Liver (tissue), 9 donors: Measurements from ENCODE around the gene U2AF2. TPM values are rescaled to one million over a fixed set of nuclear protein-coding genes. Genes with fewer than 3 reads are reported as not detected.

Experiments used
- DNase-seq: peaks from one replicate; pipeline ENCODE4 v3.0.0-alpha.2; 2017; ENCODE audit warnings: low spot score
- H3K27ac ChIP-seq, 2 donors: one replicate each; pipeline ENCODE4 v1.7.0; 2013; ENCODE audit warnings: inconsistent platforms in 2 of 2, low read length in 2 of 2, control low read depth in 1 of 2, low read depth in 1 of 2, mild to moderate bottlenecking in 1 of 2
- H3K27me3 ChIP-seq, 4 donors: one replicate each; pipeline versions ENCODE4 v1.6.1 to v1.7.0; 2013; ENCODE audit warnings: low read length in 3 of 4, inconsistent platforms in 1 of 4, mild to moderate bottlenecking in 1 of 4, moderate library complexity in 1 of 4; ENCODE audit not compliant: control insufficient read depth in 4 of 4, insufficient read depth in 4 of 4
- H3K36me3 ChIP-seq, 4 donors: one replicate each; pipeline versions ENCODE4 v1.6.1 to v1.7.0; 2013; ENCODE audit warnings: low read length in 3 of 4, mild to moderate bottlenecking in 3 of 4, low read depth in 1 of 4, moderate library complexity in 1 of 4; ENCODE audit not compliant: control insufficient read depth in 4 of 4, insufficient read depth in 3 of 4
- H3K4me1 ChIP-seq, 4 donors: one replicate each; pipeline versions ENCODE4 v1.6.1 to v1.7.0; 2013; ENCODE audit warnings: low read length in 3 of 4, mild to moderate bottlenecking in 3 of 4, moderate library complexity in 1 of 4; ENCODE audit not compliant: control insufficient read depth in 4 of 4, insufficient read depth in 4 of 4
- H3K4me3 ChIP-seq, 3 donors: one replicate each; pipeline versions ENCODE4 v1.6.1 to v1.7.0; 2013; ENCODE audit warnings: low read length in 3 of 3, control low read depth in 1 of 3, low read depth in 1 of 3, mild to moderate bottlenecking in 1 of 3
- H3K9ac ChIP-seq, 2 donors: one replicate each; pipeline ENCODE4 v1.7.0; 2013; ENCODE audit warnings: low read length in 2 of 2, mild to moderate bottlenecking in 2 of 2, moderate library complexity in 2 of 2, control low read depth in 1 of 2, low read depth in 1 of 2
- H3K9me3 ChIP-seq, 4 donors: one replicate each; pipeline versions ENCODE4 v1.6.1 to v1.7.0; 2013; ENCODE audit warnings: low read length in 3 of 4; ENCODE audit not compliant: control insufficient read depth in 4 of 4
- CTCF ChIP-seq: fragments of 150-350 bp; IDR thresholded peaks from 2 replicates; pipeline ENCODE4 v1.5.1; 2017; ENCODE audit warnings: improper control_type of control experiment, low read depth, low read length; ENCODE audit not compliant: missing input control
- EGR1 ChIP-seq, 2 donors: IDR thresholded peaks; 2 replicates each; pipeline ENCODE4 v1.6.1; 2016 to 2018; ENCODE audit warnings: antibody characterized with exemption in 2 of 2, low read depth in 2 of 2
- FOXA1 ChIP-seq: IDR thresholded peaks from 2 replicates; pipeline ENCODE4 v1.6.1; 2016; ENCODE audit warnings: antibody characterized with exemption
- FOXA2 ChIP-seq: IDR thresholded peaks from 2 replicates; pipeline ENCODE4 v1.6.1; 2016; ENCODE audit warnings: antibody characterized with exemption
- GABPA ChIP-seq, 2 donors: IDR thresholded peaks in 1 of 2; conservative IDR thresholded peaks in 1 of 2; 2 replicates each; pipeline ENCODE4 v1.6.1; 2016; ENCODE audit warnings: antibody characterized with exemption in 2 of 2, mild to moderate bottlenecking in 1 of 2, moderate library complexity in 1 of 2
- HNF4A ChIP-seq, 2 donors: conservative IDR thresholded peaks; 2 replicates each; pipeline ENCODE4 v1.6.1; 2016; ENCODE audit warnings: antibody characterized with exemption in 2 of 2, mild to moderate bottlenecking in 2 of 2
- HNF4G ChIP-seq: IDR thresholded peaks from 2 replicates; pipeline ENCODE4 v1.6.1; 2016; ENCODE audit warnings: antibody characterized with exemption
- JUND ChIP-seq, 2 donors: IDR thresholded peaks; 2 replicates each; pipeline ENCODE4 v1.6.1; 2016; ENCODE audit warnings: antibody characterized with exemption in 2 of 2
- MAX ChIP-seq: IDR thresholded peaks from 2 replicates; pipeline ENCODE4 v1.6.1; 2016; ENCODE audit warnings: antibody characterized with exemption
- NR2F2 ChIP-seq: IDR thresholded peaks from 2 replicates; pipeline ENCODE4 v1.6.1; 2016; ENCODE audit warnings: antibody characterized with exemption
- RAD21 ChIP-seq, 2 donors: IDR thresholded peaks; 2 replicates each; pipeline ENCODE4 v1.6.1; 2016; ENCODE audit warnings: antibody characterized with exemption in 2 of 2, mild to moderate bottlenecking in 2 of 2
- REST ChIP-seq: IDR thresholded peaks from 2 replicates; pipeline ENCODE4 v1.6.1; 2016; ENCODE audit warnings: antibody characterized with exemption, mild to moderate bottlenecking
- RXRA ChIP-seq, 2 donors: IDR thresholded peaks; 2 replicates each; pipeline ENCODE4 v1.6.1; 2017 to 2018; ENCODE audit warnings: antibody characterized with exemption in 2 of 2, mild to moderate bottlenecking in 1 of 2
- SP1 ChIP-seq: IDR thresholded peaks from 2 replicates; pipeline ENCODE4 v1.6.1; 2018; ENCODE audit warnings: antibody characterized with exemption, mild to moderate bottlenecking
- TAF1 ChIP-seq: conservative IDR thresholded peaks from 2 replicates; pipeline ENCODE4 v1.6.1; 2016; ENCODE audit warnings: antibody characterized with exemption, mild to moderate bottlenecking
- WGBS: extraction: QIAGEN DNeasy Blood & Tissue Kit; methylation state at CpG from one replicate; pipeline ENCODE4 v1.1.7; 2013; 5-methylcytosine and 5-hydroxymethylcytosine counted together
- polyA plus RNA-seq, 2 donors: library from polyadenylated mRNA; stranded (reverse) in 1 of 2; unstranded in 1 of 2; fragments of 200-250 nt in 1 of 2; fragments of >200 nt in 1 of 2; fragmentation: Nextera tagmentation in 1 of 2; extraction: Ambion mirVana in 1 of 2; gene quantifications; one replicate each; pipeline versions ENCODE4 v1.2.1 to v1.2.3, GENCODE V29; 2013 to 2015
- total RNA-seq, 2 donors: library from RNA; depleted of rRNA; stranded (reverse); fragments of >200 nt; gene quantifications; one replicate each; pipeline ENCODE4 v1.2.3, GENCODE V29; 2014
- TF ChIP-seq, protein P1 (sequence below): IDR thresholded peaks from 2 replicates; pipeline ENCODE4 v1.6.1; 2016; ENCODE audit warnings: antibody characterized with exemption
- TF ChIP-seq, protein P2 (sequence below): IDR thresholded peaks from 2 replicates; pipeline ENCODE4 v1.6.1; 2016; ENCODE audit warnings: antibody characterized with exemption
- donor health status: healthy.
- donor health status: healthy.
- donor health status: healthy.
- donor health status: healthy.
- donor health status: healthy.

Gene U2AF2
- total and polyA plus RNA-seq, 4 donors: 8.6 to 66.6 (median 51.2) TPM

GRCh38 chr19:55626350-55626749 lies 28.5 kb upstream of the U2AF2 start:
- Histone ChIP-seq H3K36me3 (peaks cover 0 to 4% (median 0%) of the 10 kb centered on the region in 4 donors), H3K9ac (no peak overlapping the region), H3K9me3 (no peaks in the 10 kb centered on the region), H3K4me3 (no peak overlapping the region), H3K27ac (no peak overlapping the region), H3K4me1 (peaks cover 0 to 12% (median 7%) of the 10 kb centered on the region in 4 donors), H3K27me3 (no peaks in the 10 kb centered on the region)
- TF ChIP-seq SP1 (no peak), HNF4G (no peak), HNF4A (conservative IDR thresholded peaks at IDR 0.05) (no peak), NR2F2 (no peak), RXRA (IDR thresholded peaks at IDR 0.05) (no peak), TAF1 (no peak), REST (no peak), EGR1 (IDR thresholded peaks at IDR 0.05; ENCODE audit: low read depth in 2 of 2) (no peak), CTCF (no peak), JUND (IDR thresholded peaks at IDR 0.05) (no peak), RAD21 (IDR thresholded peaks at IDR 0.05) (no peak), MAX (no peak), FOXA1 (no peak), FOXA2 (no peak)
- TF ChIP-seq, protein P1, sequence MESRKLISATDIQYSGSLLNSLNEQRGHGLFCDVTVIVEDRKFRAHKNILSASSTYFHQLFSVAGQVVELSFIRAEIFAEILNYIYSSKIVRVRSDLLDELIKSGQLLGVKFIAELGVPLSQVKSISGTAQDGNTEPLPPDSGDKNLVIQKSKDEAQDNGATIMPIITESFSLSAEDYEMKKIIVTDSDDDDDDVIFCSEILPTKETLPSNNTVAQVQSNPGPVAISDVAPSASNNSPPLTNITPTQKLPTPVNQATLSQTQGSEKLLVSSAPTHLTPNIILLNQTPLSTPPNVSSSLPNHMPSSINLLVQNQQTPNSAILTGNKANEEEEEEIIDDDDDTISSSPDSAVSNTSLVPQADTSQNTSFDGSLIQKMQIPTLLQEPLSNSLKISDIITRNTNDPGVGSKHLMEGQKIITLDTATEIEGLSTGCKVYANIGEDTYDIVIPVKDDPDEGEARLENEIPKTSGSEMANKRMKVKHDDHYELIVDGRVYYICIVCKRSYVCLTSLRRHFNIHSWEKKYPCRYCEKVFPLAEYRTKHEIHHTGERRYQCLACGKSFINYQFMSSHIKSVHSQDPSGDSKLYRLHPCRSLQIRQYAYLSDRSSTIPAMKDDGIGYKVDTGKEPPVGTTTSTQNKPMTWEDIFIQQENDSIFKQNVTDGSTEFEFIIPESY: no peak
- TF ChIP-seq, protein P2, sequence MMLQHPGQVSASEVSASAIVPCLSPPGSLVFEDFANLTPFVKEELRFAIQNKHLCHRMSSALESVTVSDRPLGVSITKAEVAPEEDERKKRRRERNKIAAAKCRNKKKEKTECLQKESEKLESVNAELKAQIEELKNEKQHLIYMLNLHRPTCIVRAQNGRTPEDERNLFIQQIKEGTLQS: no peak
- DNase-seq: no peak
- 90% methylated on average over 11 of the region's 11 CpGs for WGBS

DNA sequence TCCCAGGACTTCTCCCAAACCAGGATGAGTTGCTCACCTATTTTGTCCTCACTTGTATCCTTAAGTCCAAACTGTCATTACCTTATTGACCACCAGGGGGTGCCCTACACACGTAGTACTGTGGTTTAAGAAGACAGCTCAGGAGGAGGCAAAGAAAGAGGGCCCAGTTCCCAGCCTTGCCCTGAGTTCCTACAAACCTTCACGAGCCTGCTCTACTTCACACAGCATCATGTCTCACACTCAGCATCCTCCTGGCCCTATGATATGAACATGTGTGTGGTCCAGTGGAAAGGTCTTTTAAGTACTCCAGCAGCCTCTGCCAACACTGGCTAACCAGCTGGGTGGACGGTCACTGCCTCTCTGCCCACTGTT lies 22.4 kb upstream of the U2AF2 start:
- Histone ChIP-seq H3K36me3 (no peaks in the 10 kb centered on the region), H3K9me3 (no peaks in the 10 kb centered on the region), H3K27me3 (no peaks in the 10 kb centered on the region), H3K4me3 (no peak overlapping the region), H3K27ac (no peak overlapping the region), H3K4me1 (peaks cover 13 to 31% (median 22%) of the 10 kb centered on the region in 4 donors), H3K9ac (no peak overlapping the region)
- peak; percentile 88 for DNase-seq
- WGBS: 30% methylated on average over 3 of the region's 3 CpGs
- TF ChIP-seq SP1 (no peak), HNF4G (no peak), FOXA1 (no peak), HNF4A (conservative IDR thresholded peaks at IDR 0.05) (peak in 1 of 2 donors; percentile 43), RXRA (IDR thresholded peaks at IDR 0.05) (no peak), RAD21 (IDR thresholded peaks at IDR 0.05) (peak; percentile 88 to 94), GABPA (IDR thresholded peaks at IDR 0.05 in 1 of 2, conservative IDR thresholded peaks at IDR 0.05 in 1 of 2) (peak in 1 of 2 donors; percentile 56), CTCF (peak; percentile 85)
